Left lobe of liver (tissue), 2 donors: ENCODE measurements around the gene ITSN1. TPM values are rescaled to one million over a fixed set of nuclear protein-coding genes. Genes with fewer than 3 reads are reported as not detected.

ENCODE experiments used
- ATAC-seq: fragments of 200-7000 bp; cut with Tn5 transposase; one replicate; pipeline ENCODE4 v1.9.1; 2020; ENCODE audit warnings: mild to moderate bottlenecking, moderate library complexity
- DNase-seq: peaks from one replicate; pipeline ENCODE4 v3.0.0-alpha.2; 2020; ENCODE audit warnings: low spot score
- total RNA-seq: library from RNA; stranded (reverse); gene quantifications from one replicate; pipeline ENCODE4 v1.2.1, GENCODE V29; 2021
- donor health status: DM: no; HTN: no; CAD: no; lungs with moderate emphysema.
- donor health status: DM: no; HTN: yes; CAD: no.

Gene ITSN1
- total RNA-seq, 1 donor from 2014 or later = 33.6 TPM

GRCh38 chr21:33878824-33879223 is 236.5 kb downstream of the ITSN1 start:
- ATAC-seq = no peak
- no peak for DNase-seq

GRCh38 chr21:33880626-33881025 is 238.3 kb downstream of the ITSN1 start:
- DNase-seq (no peak), ATAC-seq (no peak)

- DNase-seq = no peak
- no peak for ATAC-seq
These were observed 239.6 kb downstream of the ITSN1 start for GRCh38 chr21:33881689-33882440.

GRCh38 chr21:33883118-33883517 is 240.8 kb downstream of the ITSN1 start:
- no peak for DNase-seq

GRCh38 chr21:33884376-33885171 is 242.3 kb downstream of the ITSN1 start:
- DNase-seq = no peak

More at GRCh38 chr21:33883118-33883517, 240.8 kb downstream of the ITSN1 start:
- ATAC-seq = no peak

GRCh38 chr21:33885172-33885514 is 242.8 kb downstream of the ITSN1 start:
- ATAC-seq = no peak
- DNase-seq = no peak

More at GRCh38 chr21:33884376-33885171, 242.3 kb downstream of the ITSN1 start:
- no peak for ATAC-seq

- ATAC-seq (no peak), DNase-seq (no peak)
These were observed 244.0 kb downstream of the ITSN1 start for GRCh38 chr21:33886321-33886720.

- ATAC-seq (no peak), DNase-seq (no peak)
These were observed 247.9 kb downstream of the ITSN1 start for GRCh38 chr21:33890187-33890586.

- DNase-seq (no peak), ATAC-seq (no peak)
These were observed 250.6 kb downstream of the ITSN1 start for GRCh38 chr21:33892853-33893252.

- ATAC-seq (no peak), DNase-seq (no peak)
These were observed 251.6 kb downstream of the ITSN1 start for GRCh38 chr21:33893917-33894316.

GRCh38 chr21:33894736-33895288 is 252.5 kb downstream of the ITSN1 start:
- peak; percentile 96 for ATAC-seq

GRCh38 chr21:33895356-33895755 is 253.1 kb downstream of the ITSN1 start:
- ATAC-seq (no peak), DNase-seq (no peak)

More at GRCh38 chr21:33894736-33895288, 252.5 kb downstream of the ITSN1 start:
- peak; percentile 72 for DNase-seq

GRCh38 chr21:33896691-33897090 is 254.4 kb downstream of the ITSN1 start:
- ATAC-seq = no peak
- no peak for DNase-seq

GRCh38 chr21:33897098-33897497 is 254.8 kb downstream of the ITSN1 start:
- DNase-seq = no peak
- ATAC-seq = no peak

GRCh38 chr21:33897739-33898138 is 255.4 kb downstream of the ITSN1 start:
- no peak for DNase-seq
- ATAC-seq = no peak

GRCh38 chr21:33898586-33898985 is 256.3 kb downstream of the ITSN1 start:
- no peak for ATAC-seq
- no peak for DNase-seq

- DNase-seq = no peak
- no peak for ATAC-seq
These were observed 256.9 kb downstream of the ITSN1 start for GRCh38 chr21:33899199-33899598.

- DNase-seq (peak; percentile 67), ATAC-seq (peak; percentile 85)
These were observed 259.3 kb downstream of the ITSN1 start for GRCh38 chr21:33901412-33902288.

GRCh38 chr21:33902349-33902748 is 260.0 kb downstream of the ITSN1 start:
- ATAC-seq = peak; percentile 62
- DNase-seq = no peak

GRCh38 chr21:33904041-33904440 is 261.7 kb downstream of the ITSN1 start:
- ATAC-seq (no peak), DNase-seq (no peak)

- DNase-seq = no peak
- ATAC-seq = no peak
These were observed 266.5 kb downstream of the ITSN1 start for GRCh38 chr21:33908760-33909159.
